DMS153 treated with DMSO at 0.1 percent for 48 hours (cell line): ENCODE measurements around the gene AQP12B.

ENCODE experiments used
- DNase-seq: peaks from one replicate; lab custom pipeline; 2025; ENCODE audit not compliant: unreplicated experiment; lab: John Stamatoyannopoulos, UW

Gene AQP12B

GRCh38 chr2:240636563-240637115, 46.0 kb downstream of the AQP12B start:
- no peak for DNase-seq

- DNase-seq = no peak
Measured at GRCh38 chr2:240635998-240636547, 46.6 kb downstream of the AQP12B start.

- DNase-seq = no peak
Measured at GRCh38 chr2:240635121-240635997, 47.3 kb downstream of the AQP12B start.

GRCh38 chr2:240632306-240632721, 50.4 kb downstream of the AQP12B start:
- DNase-seq = no peak

- DNase-seq = no peak
Measured at GRCh38 chr2:240631548-240632305, 51.0 kb downstream of the AQP12B start.

GRCh38 chr2:240630771-240631547, 51.7 kb downstream of the AQP12B start:
- DNase-seq = no peak

- no peak for DNase-seq
Measured at GRCh38 chr2:240629968-240630770, 52.5 kb downstream of the AQP12B start.

- DNase-seq = no peak
Measured at GRCh38 chr2:240629619-240629967, 53.1 kb downstream of the AQP12B start.

GRCh38 chr2:240628808-240629618, 53.7 kb downstream of the AQP12B start:
- no peak for DNase-seq

GRCh38 chr2:240628507-240628807, 54.2 kb downstream of the AQP12B start:
- DNase-seq = no peak

GRCh38 chr2:240627736-240628506, 54.8 kb downstream of the AQP12B start:
- no peak for DNase-seq

GRCh38 chr2:240626531-240627300, 56.0 kb downstream of the AQP12B start:
- no peak for DNase-seq
